ENCODE data around the gene KCNV2. TPM values are rescaled to one million over a fixed set of nuclear protein-coding genes. Genes with fewer than 3 reads are reported as not detected.

Gene KCNV2
- polyA plus RNA-seq, 1 experiment: not detected

- ChIA-PET CTCF (no interaction called here), POLR2A (no interaction called here)
- no peak for TF ChIP-seq CTCF (IDR thresholded peaks at IDR 0.05; ENCODE audit: insufficient read depth, low read depth, low read length)
- peaks cover 3% of the 10 kb centered on the region for H3K36me3 ChIP-seq (ENCODE audit: control insufficient read depth, insufficient read depth, low read length)
- no peak for DNase-seq (ENCODE audit: low read depth)
- H3K27me3 ChIP-seq (ENCODE audit: control insufficient read depth, insufficient read depth, low read length): no peaks in the 10 kb centered on the region
- H3K4me3 ChIP-seq (ENCODE audit: low read depth, low read length): no peak overlapping the region
These were observed 60.1 kb downstream of the KCNV2 start for GRCh38 chr9:2777454-2777853.

- CTCF ChIA-PET: interaction anchor here (0.6 kb wide), 1 partner anchor 1174 kb away, joined by 3 read pairs; no protein-coding TSS in a partner anchor
- peaks cover 3% of the 10 kb centered on the region for H3K36me3 ChIP-seq (ENCODE audit: control insufficient read depth, insufficient read depth, low read length)
These were observed 61.5 kb downstream of the KCNV2 start for GRCh38 chr9:2778816-2779215.

More at GRCh38 chr9:2778816-2779215, 61.5 kb downstream of the KCNV2 start:
- POLR2A ChIA-PET: no interaction called here
- TF ChIP-seq CTCF (IDR thresholded peaks at IDR 0.05; ENCODE audit: insufficient read depth, low read depth, low read length): no peak
- no peak for DNase-seq (ENCODE audit: low read depth)
- Histone ChIP-seq H3K4me3 (ENCODE audit: low read depth, low read length) (no peak overlapping the region), H3K27me3 (ENCODE audit: control insufficient read depth, insufficient read depth, low read length) (no peaks in the 10 kb centered on the region)

Other genes starting within 250 kb of the KCNV2 start
- 34.4 and 45.6 TPM in 2 replicates for gene VLDLR, start 95.7 kb upstream of the KCNV2 start, polyA plus RNA-seq (2011; rRNA removed)
- gene PUM3, start 126.6 kb downstream of the KCNV2 start, polyA plus RNA-seq (2011; rRNA removed): 19.8 and 27.8 TPM in 2 replicates

Data from BJ (cell line).